GM12878 (cell line): ENCODE data around the gene BPGM.

Experiments used
- CTCF ChIP-seq, 3 experiments: IDR thresholded peaks in 2 of 3; conservative IDR thresholded peaks in 1 of 3; 2 replicates each; pipeline ENCODE4 v1.5.1; 2011; ENCODE audit warnings: low read depth in 3 of 3, low read length in 3 of 3, mild to moderate bottlenecking in 3 of 3, control low read depth in 2 of 3, moderate library complexity in 2 of 3, inconsistent platforms in 1 of 3, mixed read lengths in 1 of 3; ENCODE audit not compliant: control insufficient read depth in 2 of 3, insufficient read depth in 1 of 3; ENCODE audit errors: extremely low read depth in 1 of 3
- EP300 ChIP-seq, 2 experiments: fragments of 150-350 bp in 1 of 2; IDR thresholded peaks; 2 replicates each; pipeline ENCODE4 v1.6.1; 2011 to 2012; ENCODE audit warnings: low read depth in 2 of 2, low read length in 2 of 2, borderline replicate concordance in 1 of 2, improper control_type of control experiment in 1 of 2, inconsistent platforms in 1 of 2; ENCODE audit not compliant: control insufficient read depth in 1 of 2
- FOXM1 ChIP-seq: IDR thresholded peaks from 2 replicates; pipeline ENCODE4 v1.6.1; 2012; ENCODE audit warnings: low read depth, mild to moderate bottlenecking, inconsistent platforms, low read length, moderate library complexity
- MAX ChIP-seq: IDR thresholded peaks from 2 replicates; pipeline ENCODE4 v1.6.1; 2012; ENCODE audit warnings: low read depth, low read length, improper control_type of control experiment
- POLR2A ChIP-seq: IDR thresholded peaks from 2 replicates; pipeline ENCODE4 v1.6.1; 2011; ENCODE audit warnings: low read depth, mild to moderate bottlenecking, low read length
- POLR2AphosphoS5 ChIP-seq: IDR thresholded peaks from 2 replicates; pipeline ENCODE4 v1.6.1; 2011; ENCODE audit warnings: mild to moderate bottlenecking, low read length, inconsistent platforms

DNA sequence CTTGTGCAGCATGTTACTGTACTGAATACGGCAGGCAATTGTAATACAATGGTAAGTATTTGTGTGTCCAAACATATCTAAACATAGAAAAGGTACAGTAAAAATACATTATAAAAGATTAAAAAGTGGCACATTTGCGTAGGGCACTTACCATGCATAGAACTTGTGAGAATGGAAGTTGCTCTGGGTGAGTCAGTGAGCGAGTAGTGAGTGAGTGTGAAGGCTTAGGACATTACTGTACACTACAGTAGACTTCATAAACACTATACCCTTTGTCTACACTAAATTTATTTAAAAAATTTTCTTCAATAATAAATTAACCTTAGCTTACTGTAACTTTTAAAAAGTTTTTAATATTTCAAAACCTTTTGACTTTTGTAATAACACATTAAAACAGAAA is 37.5 kb downstream of the BPGM start:
- TF ChIP-seq POLR2A = no peak
- no peak for TF ChIP-seq FOXM1
- TF ChIP-seq CTCF (IDR thresholded peaks at IDR 0.05 in 2 of 3, conservative IDR thresholded peaks at IDR 0.05 in 1 of 3; ENCODE audit: control insufficient read depth in 2 of 3, extremely low read depth in 1 of 3, insufficient read depth in 1 of 3, low read depth in 3 of 3, low read length in 3 of 3) = no peak
- no peak for TF ChIP-seq EP300 (IDR thresholded peaks at IDR 0.05; ENCODE audit: borderline replicate concordance in 1 of 2, control insufficient read depth in 1 of 2, low read depth in 2 of 2, low read length in 2 of 2)
- TF ChIP-seq POLR2AphosphoS5 = no peak
- no peak for TF ChIP-seq MAX
